Retinal pigment epithelial cell (primary cell): Measurements from ENCODE around the gene PRKACA.

Experiments used
- DNase-seq: peaks from one replicate; pipeline ENCODE4 v3.0.0-alpha.2; 2010; ENCODE audit warnings: low read depth
- H3K4me3 ChIP-seq: 2 replicates; pipeline ENCODE4 v1.5.1; 2011; ENCODE audit warnings: mild to moderate bottlenecking, low read length, control low read depth, moderate library complexity
- TF ChIP-seq, protein P1 (sequence below): conservative IDR thresholded peaks from 2 replicates; pipeline ENCODE4 v1.5.1; 2011; ENCODE audit warnings: low read depth, low read length, control low read depth, inconsistent platforms

PRKACA gene

DNA sequence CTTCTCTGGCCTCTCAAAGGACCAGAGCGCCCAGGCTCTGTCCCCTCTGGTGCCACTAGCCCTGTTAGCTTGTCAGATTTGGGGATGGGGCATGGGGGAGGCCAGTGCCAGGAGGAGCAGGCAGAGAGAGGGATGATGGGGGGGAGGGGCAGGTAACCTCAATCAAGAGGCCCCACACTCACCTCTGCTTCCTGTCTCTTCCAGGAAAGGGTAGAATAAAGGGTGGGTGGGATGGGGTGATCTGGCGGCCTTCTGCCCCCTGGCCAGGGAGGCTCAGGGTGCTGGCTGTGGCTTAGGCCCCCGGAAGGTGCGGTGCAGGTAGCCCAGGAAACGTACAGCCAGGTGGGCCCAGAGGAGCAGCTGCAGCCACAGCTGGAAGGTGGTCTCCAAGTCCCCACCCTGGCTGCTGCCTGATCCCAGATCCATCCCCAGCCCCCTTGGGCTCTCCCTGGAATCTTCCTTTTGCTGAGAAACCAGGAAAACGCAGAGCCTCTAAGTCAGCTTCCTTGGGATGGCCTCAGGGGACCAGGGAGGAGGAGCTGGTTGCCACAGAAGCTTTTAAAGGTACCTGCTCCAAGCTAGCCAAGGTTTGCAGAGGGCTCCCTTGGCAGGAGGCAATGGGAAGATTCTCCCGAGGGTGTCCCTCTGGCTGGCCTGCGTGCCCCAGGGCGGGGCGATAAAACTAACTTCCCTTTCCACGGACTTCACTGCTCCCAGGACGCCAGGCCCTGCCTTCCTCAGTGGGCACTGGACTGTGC, 5.3 kb downstream of the PRKACA start:
- no peak overlapping the region for H3K4me3 ChIP-seq
- no peak for DNase-seq
- TF ChIP-seq, protein P1, sequence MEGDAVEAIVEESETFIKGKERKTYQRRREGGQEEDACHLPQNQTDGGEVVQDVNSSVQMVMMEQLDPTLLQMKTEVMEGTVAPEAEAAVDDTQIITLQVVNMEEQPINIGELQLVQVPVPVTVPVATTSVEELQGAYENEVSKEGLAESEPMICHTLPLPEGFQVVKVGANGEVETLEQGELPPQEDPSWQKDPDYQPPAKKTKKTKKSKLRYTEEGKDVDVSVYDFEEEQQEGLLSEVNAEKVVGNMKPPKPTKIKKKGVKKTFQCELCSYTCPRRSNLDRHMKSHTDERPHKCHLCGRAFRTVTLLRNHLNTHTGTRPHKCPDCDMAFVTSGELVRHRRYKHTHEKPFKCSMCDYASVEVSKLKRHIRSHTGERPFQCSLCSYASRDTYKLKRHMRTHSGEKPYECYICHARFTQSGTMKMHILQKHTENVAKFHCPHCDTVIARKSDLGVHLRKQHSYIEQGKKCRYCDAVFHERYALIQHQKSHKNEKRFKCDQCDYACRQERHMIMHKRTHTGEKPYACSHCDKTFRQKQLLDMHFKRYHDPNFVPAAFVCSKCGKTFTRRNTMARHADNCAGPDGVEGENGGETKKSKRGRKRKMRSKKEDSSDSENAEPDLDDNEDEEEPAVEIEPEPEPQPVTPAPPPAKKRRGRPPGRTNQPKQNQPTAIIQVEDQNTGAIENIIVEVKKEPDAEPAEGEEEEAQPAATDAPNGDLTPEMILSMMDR: no peak

DNA sequence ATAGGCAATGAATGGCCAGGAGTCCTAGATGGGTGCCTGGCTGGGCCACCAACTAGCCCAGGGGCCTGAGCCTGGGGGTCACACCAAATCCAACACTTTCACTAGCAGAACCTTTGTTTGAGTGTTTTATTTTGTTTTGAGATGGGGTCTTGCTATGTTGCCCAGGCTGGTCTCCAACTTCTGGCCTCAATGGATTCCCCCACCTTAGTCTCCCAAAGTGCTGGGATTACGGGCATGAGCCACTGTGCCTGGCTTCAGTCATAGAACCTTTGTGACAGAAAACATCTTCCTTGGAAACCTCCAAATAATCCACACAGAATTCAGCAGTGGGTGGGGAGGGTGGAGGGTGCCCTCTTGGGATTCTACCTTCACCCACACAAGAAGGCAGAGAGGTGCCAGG, 6.1 kb downstream of the PRKACA start:
- TF ChIP-seq, protein P1: no peak
- no peak overlapping the region for H3K4me3 ChIP-seq
- no peak for DNase-seq

DNA sequence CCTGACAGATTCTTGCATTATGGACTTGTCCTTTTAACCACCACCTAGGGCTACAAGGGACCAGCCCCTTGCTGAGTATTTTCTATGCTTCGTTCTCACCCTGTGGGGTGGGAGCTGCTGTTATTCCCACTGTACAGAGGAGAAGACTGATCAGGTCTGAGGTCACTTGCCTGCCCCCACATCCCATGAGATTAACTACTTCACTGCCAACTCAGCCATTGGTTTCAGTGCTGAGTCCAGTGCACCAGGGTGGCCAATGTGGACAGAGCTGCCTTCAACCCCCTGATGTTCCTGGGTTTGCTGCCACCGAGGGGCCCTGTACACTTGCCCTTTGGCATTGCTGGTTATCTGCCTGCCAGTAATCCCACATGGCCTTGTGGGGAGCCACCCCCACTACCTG, 6.9 kb downstream of the PRKACA start:
- no peak for DNase-seq
- no peak overlapping the region for H3K4me3 ChIP-seq
- TF ChIP-seq, protein P1: no peak

DNA sequence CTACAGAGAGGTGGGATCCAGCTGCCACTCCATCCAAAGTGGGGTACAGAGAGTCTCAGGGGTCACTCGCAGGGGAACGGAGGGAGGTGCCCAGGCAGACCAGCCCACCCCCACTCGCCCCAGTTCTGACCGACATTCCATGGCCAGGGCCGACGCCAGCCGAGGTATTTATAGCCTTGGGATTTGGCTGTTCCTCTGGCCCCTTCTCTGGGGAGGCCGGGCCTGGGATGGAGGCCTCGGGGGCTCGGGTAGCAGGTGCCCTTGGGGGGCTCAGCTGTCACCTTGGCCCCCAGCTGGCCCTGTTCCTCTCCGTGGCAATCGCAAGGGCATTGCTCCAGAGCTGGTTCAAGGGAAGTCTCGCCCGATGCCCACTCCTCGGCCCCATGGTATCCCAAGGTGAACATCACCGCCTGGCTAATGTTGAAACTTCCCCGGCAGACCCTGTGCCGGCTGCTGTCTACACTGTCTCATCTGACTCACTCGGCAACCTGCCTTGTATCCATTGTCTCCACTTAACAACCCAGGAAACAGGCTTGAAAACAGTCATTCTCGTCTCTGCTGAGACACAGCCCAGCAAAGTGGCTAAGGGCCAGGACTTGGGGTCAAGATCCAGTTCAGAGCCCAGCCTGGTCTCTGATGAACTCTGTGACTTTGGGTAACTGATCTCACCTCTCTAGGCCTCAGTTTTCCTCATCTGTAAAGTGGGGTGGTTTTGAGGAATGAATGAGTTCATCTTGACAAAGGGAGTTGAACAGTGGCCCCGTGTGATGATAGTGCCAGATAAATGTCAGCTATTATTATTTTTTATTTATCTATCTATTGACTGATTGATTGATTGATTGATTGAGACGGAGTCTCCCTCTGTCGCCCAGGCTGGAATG, 9.7 kb downstream of the PRKACA start:
- no peak for DNase-seq
- TF ChIP-seq, protein P1: no peak

DNA sequence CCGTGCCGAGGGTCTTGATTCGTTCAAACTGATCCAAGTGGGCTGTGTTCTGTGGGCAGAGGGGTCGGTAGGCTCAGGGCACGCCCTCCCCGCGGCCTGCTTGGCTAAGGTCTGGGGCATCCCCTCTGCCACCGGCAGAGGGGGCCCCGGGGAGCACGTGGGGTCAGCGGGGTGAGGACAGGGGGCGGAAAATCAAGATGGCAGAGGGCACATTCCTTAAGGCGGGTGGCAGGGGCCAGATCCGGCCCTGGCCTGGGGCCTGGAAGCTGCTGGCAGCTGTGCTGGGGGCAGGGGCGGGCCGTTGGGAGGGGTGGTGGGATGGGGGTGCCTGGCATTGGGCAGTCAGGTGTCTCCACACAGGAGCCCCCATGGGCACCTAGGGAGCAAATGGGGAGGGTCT, 10.7 kb downstream of the PRKACA start:
- no peak for DNase-seq
- no peak overlapping the region for H3K4me3 ChIP-seq
- TF ChIP-seq, protein P1: no peak

More for the DNA sequence above, 9.7 kb downstream of the PRKACA start:
- no peak overlapping the region for H3K4me3 ChIP-seq

DNA sequence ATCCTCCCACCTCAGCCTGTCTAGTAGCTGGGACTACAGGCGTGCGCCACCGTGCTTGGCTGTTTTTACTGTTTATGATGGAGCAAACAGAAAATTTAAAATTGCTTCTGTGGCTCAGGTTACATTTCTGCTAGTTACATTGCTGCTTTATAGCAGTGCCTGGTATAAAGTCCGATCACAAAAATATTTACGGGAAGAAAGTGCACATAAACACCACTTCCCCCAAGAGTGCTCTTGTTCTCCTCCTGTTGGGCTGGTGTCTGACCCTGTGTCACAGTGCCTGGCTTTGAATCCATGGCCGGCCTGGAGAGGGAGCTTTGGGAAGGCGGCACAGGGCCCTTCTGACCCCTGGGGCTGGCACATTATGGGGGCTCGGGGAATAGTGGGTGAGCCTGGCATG, 11.9 kb downstream of the PRKACA start:
- TF ChIP-seq, protein P1: no peak
- no peak for DNase-seq
- no peak overlapping the region for H3K4me3 ChIP-seq
